Activated naive CD8-positive, alpha-beta T cell treated with anti-CD3 and anti-CD28 coated beads for 36 hours (primary cell): ENCODE results near the gene SLCO2A1. TPM values are rescaled to one million over a fixed set of nuclear protein-coding genes. Genes with fewer than 3 reads are reported as not detected.

ENCODE experiments used
- DNase-seq: peaks from one replicate; pipeline ENCODE4 v3.0.0; 2021
- H3K27ac Mint-ChIP-seq: one replicate; pipeline ENCODE4 v1.8.0; 2022; ENCODE audit warnings: mild to moderate bottlenecking, moderate library complexity, mixed read lengths
- H3K27me3 Mint-ChIP-seq: one replicate; pipeline ENCODE4 v1.8.0; 2022; ENCODE audit warnings: mild to moderate bottlenecking, mixed read lengths
- H3K36me3 Mint-ChIP-seq: one replicate; pipeline ENCODE4 v1.8.0; 2021; ENCODE audit warnings: mild to moderate bottlenecking, mixed read lengths
- H3K4me1 Mint-ChIP-seq: one replicate; pipeline ENCODE4 v1.8.0; 2021; ENCODE audit warnings: mixed read lengths
- H3K4me3 Mint-ChIP-seq: one replicate; pipeline ENCODE4 v1.8.0; 2022; ENCODE audit warnings: mild to moderate bottlenecking, moderate library complexity, mixed read lengths
- H3K9me3 Mint-ChIP-seq: one replicate; pipeline ENCODE4 v1.8.0; 2022; ENCODE audit warnings: mixed read lengths
- total RNA-seq, 2 experiments: library from RNA; stranded (reverse); gene quantifications; one replicate each; pipeline ENCODE4 v1.2.3, GENCODE V29; 2021

Gene SLCO2A1
- total RNA-seq, 2 experiments from 2014 or later: 0.08 TPM; not detected in 1

DNA sequence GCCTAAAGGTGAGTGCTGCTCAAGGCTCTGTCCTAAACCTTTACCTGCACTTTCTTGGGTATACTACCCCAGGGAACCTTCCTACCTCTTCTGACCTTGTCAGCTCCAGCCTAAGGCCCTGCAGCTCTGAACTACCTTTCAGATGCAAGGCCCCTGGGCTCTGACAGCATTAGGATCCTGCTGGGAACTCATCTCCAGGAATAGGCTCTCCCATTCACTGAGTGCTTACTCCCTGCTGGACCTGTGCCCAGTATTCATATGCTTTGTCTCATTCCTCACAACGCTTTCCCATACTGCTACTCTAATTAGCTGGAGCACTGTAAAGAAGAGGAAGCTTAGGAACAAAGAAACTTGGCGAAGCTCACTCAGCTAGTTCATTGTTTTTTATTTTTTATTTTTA, 80.3 kb downstream of the SLCO2A1 start:
- no peaks in the 10 kb centered on the region for H3K9me3 Mint-ChIP-seq
- no peaks in the 10 kb centered on the region for H3K27me3 Mint-ChIP-seq
- H3K36me3 Mint-ChIP-seq: no peaks in the 10 kb centered on the region
- DNase-seq: no peak
- no peak overlapping the region for H3K27ac Mint-ChIP-seq
- H3K4me1 Mint-ChIP-seq: no peaks in the 10 kb centered on the region
- no peak overlapping the region for H3K4me3 Mint-ChIP-seq

DNA sequence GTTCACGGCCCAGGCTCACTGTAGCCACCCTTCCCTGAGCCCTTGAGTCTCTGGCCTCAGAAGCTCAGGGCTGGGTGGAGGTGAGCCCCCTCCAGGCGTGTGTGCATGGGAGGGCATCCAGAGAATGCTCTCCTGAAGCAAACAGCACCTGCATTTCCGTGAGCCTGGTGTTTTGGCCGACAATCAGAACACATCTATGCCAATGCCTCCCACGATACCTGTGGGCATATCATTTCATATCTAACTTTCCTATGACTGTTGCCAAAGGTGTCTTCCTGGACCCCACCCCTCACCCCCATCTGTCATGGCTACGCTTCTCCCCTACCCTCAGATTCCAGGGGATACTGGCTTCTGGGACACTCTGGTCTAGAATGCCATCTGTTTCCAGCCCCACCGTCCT, 80.7 kb downstream of the SLCO2A1 start:
- Mint-ChIP-seq H3K4me3 (no peak overlapping the region), H3K27me3 (peaks cover 1% of the 10 kb centered on the region), H3K4me1 (no peaks in the 10 kb centered on the region), H3K9me3 (no peaks in the 10 kb centered on the region), H3K27ac (no peak overlapping the region), H3K36me3 (no peaks in the 10 kb centered on the region)
- no peak for DNase-seq

DNA sequence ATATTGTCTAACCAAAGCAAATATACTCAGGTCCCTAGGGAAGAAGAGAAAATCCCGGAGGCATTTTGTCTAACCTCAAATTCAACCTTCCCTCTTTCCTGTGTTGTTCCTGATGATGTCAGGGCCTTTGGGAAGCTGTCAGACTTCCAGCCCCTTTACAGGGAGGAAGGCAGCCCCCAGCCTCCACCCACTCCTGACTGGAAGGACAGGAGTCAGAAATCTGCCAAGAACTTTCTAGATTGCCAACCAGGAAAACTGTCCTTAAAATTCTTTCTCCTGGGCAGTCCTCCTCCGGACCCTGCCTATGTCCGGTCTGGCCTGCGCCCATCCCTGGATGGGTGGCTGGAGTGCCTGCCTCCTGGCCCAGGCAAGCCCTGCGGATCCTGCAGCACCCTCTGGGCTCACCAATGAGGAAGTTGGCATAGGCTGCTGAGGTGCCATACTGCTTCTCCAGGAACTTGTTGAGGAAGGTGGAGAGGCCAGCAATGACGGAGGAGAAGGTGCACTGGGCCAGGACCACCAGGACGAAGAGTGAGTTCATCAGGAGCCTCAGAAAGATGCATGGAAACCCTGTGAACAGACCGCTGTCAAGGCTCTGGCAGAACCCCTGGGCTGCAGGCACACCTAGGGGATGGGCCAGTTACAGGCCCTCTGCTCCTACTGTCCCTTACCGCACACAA, 81.5 kb downstream of the SLCO2A1 start:
- no peaks in the 10 kb centered on the region for H3K4me1 Mint-ChIP-seq
- H3K36me3 Mint-ChIP-seq: no peaks in the 10 kb centered on the region

DNA sequence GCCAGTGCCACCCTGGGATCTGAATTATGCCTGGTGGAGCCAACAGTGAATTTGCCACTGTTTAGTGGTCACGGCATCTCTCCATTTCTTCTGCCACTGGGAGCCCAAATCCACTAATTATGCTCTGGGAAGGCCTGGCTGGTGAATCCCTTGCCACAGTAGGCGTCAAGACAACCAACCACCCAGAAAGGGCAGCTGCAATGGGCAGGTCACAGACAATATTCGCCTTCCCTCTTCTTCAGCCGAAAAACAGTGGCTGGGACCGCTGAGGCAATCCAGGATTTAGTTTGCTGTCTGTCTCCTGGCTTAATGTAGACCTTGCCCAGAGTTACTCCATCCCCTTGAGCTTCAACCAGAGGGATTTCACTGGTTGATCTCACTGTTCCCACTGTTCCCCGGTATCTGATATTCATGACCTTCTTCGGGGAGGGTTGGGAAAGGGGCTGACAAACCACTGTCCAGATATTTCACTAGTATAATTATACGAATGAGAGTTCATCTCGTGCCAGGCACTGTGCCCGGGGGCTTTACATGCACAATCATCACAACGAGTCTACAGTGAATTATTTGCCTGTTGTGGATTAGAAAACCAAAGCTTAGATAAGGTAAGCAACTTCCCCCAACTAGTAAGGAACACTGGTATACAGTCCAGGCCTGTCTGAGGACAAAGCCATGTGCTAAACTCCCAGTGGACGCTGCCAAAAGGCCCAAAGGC, 84.2 kb downstream of the SLCO2A1 start:
- DNase-seq: no peak
- H3K27ac Mint-ChIP-seq: no peak overlapping the region
- no peak overlapping the region for H3K4me3 Mint-ChIP-seq
- no peaks in the 10 kb centered on the region for H3K36me3 Mint-ChIP-seq
- no peaks in the 10 kb centered on the region for H3K9me3 Mint-ChIP-seq
- H3K4me1 Mint-ChIP-seq: peaks cover 6% of the 10 kb centered on the region
- peaks cover 3% of the 10 kb centered on the region for H3K27me3 Mint-ChIP-seq

More for the DNA sequence above, 81.5 kb downstream of the SLCO2A1 start:
- Mint-ChIP-seq H3K4me3 (no peak overlapping the region), H3K27me3 (peaks cover 3% of the 10 kb centered on the region), H3K9me3 (no peaks in the 10 kb centered on the region), H3K27ac (no peak overlapping the region)
- no peak for DNase-seq

DNA sequence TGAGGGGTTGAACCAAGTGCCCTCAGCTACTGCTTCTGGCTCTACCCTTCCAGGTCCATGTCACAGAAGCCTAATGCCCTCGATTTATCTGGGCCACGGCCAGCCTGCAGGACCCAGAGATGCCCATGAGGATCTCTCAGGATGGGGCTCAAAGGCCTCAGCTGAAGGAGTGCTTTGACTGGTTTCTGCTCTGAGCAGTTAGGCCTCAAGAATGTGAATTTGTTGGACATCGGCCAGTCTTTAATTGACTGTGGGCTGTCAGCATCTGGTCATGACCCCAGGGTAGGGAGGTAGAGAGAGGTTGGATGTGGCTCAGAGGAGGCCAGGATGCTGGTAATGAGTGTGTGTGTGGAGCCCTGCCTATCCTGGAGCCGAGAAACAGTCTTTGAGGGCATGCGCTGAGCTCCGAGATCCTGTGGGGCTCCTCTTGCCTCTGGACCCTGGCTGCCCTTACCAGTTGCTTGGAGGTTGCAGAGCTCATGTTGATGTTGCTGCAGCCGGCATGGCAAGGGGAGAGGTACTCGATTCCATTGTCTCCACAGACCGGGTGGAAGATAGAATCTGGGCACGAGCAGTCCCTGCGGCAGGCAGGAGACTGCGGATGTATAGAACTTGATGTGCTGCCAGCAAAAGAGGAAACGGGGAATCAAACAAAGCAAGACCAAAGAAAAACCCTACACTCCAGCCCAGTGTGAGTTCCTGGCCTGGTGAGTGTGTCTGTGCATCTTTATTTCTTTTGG, 84.9 kb downstream of the SLCO2A1 start:
- DNase-seq: no peak
- H3K4me1 Mint-ChIP-seq: peaks cover 6% of the 10 kb centered on the region

DNA sequence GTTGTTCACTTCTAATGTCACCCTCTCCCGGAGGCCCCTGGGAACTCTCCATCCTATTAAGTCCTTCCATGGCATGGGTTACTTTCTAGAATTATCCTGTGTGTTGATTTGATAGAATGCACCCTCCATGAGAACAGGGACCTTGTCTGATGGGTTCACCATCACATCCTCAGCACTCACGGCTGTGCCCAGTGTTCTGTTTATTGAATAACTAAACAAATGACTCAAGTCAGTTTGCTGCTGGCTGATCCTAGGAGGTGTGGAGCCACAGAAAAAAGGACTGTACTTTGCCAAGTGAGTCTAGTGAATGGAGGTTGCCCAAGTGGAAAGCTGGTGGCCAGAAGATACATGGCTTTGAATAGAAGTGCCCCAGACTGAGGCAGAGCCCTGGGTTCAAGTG, 85.5 kb downstream of the SLCO2A1 start:
- peaks cover 6% of the 10 kb centered on the region for H3K4me1 Mint-ChIP-seq
- no peak overlapping the region for H3K27ac Mint-ChIP-seq
- H3K4me3 Mint-ChIP-seq: no peak overlapping the region
- H3K9me3 Mint-ChIP-seq: no peaks in the 10 kb centered on the region
- no peak for DNase-seq
- no peaks in the 10 kb centered on the region for H3K36me3 Mint-ChIP-seq
- H3K27me3 Mint-ChIP-seq: peaks cover 3% of the 10 kb centered on the region

More for the DNA sequence above, 84.9 kb downstream of the SLCO2A1 start:
- Mint-ChIP-seq H3K9me3 (no peaks in the 10 kb centered on the region), H3K27me3 (peaks cover 3% of the 10 kb centered on the region), H3K36me3 (no peaks in the 10 kb centered on the region), H3K4me3 (no peak overlapping the region), H3K27ac (no peak overlapping the region)

DNA sequence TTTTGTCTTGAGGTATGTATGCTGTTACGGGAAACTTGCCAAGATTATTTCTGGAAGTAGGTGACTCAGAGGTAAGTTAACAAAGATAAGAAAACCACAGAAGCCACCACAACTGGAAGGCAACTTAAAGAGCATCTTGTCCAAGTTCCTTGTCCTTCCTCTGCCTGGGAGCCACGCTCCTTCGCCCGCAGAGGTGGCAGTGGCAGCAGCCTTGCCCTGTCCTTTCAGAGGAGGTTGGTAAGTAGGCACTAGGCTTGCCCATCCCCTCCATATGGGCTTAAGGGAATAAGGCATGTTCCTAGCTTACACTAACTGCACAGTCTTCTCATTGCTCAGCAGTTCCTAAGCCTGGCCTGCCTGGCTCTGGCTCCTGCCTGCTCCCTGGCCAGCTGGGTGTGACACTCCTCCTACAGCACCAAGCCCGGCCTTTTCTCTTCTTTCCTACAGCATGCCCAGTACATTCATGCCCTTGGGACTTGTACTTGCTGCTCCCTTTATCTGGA, 86.0 kb downstream of the SLCO2A1 start:
- H3K27me3 Mint-ChIP-seq: peaks cover 3% of the 10 kb centered on the region
- H3K36me3 Mint-ChIP-seq: no peaks in the 10 kb centered on the region

DNA sequence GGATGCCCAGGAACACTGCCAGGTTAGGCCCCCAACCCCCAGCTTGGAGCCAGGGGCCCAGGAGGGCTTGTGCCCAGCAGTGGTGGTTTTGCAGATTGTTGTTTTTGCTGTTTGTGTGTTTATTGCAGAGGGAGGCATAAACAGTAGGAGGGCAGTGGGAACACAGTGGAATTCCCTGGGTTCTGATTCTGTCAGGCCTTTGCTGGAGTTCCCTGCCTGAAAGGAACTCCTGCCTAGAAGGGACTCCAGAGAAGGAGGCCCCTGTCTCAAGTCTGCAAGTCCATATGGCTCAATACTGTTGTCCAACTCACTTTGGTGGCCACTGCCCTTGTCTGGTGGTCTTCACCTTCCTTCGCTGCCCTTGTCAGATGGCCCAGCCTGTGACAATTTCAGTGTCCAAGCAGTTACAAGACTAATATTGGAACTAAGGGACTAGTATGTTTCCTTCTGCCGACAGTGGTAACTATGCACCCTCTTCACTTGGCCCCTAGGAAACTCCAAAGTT, 86.6 kb downstream of the SLCO2A1 start:
- no peaks in the 10 kb centered on the region for H3K9me3 Mint-ChIP-seq
- no peak overlapping the region for H3K27ac Mint-ChIP-seq
- peaks cover 6% of the 10 kb centered on the region for H3K4me1 Mint-ChIP-seq
- no peaks in the 10 kb centered on the region for H3K36me3 Mint-ChIP-seq
- no peak for DNase-seq
- H3K4me3 Mint-ChIP-seq: no peak overlapping the region
- peaks cover 3% of the 10 kb centered on the region for H3K27me3 Mint-ChIP-seq

More for the DNA sequence above, 86.0 kb downstream of the SLCO2A1 start:
- H3K4me3 Mint-ChIP-seq: no peak overlapping the region
- no peak overlapping the region for H3K27ac Mint-ChIP-seq
- H3K4me1 Mint-ChIP-seq: peaks cover 6% of the 10 kb centered on the region
- no peak for DNase-seq
- no peaks in the 10 kb centered on the region for H3K9me3 Mint-ChIP-seq

- peaks cover 6% of the 10 kb centered on the region for H3K4me1 Mint-ChIP-seq
- no peaks in the 10 kb centered on the region for H3K9me3 Mint-ChIP-seq
- no peak overlapping the region for H3K27ac Mint-ChIP-seq
- H3K27me3 Mint-ChIP-seq: peaks cover 3% of the 10 kb centered on the region
- no peak overlapping the region for H3K4me3 Mint-ChIP-seq
- no peak for DNase-seq
- no peaks in the 10 kb centered on the region for H3K36me3 Mint-ChIP-seq
Measured at GRCh38 chr3:133941415-133941821, 88.3 kb downstream of the SLCO2A1 start.

- H3K4me3 Mint-ChIP-seq: no peak overlapping the region
- no peaks in the 10 kb centered on the region for H3K9me3 Mint-ChIP-seq
- H3K4me1 Mint-ChIP-seq: peaks cover 6% of the 10 kb centered on the region
- H3K27me3 Mint-ChIP-seq: peaks cover 3% of the 10 kb centered on the region
- H3K27ac Mint-ChIP-seq: no peak overlapping the region
- no peaks in the 10 kb centered on the region for H3K36me3 Mint-ChIP-seq
- no peak for DNase-seq
Measured at GRCh38 chr3:133940536-133940935, 89.2 kb downstream of the SLCO2A1 start.

DNA sequence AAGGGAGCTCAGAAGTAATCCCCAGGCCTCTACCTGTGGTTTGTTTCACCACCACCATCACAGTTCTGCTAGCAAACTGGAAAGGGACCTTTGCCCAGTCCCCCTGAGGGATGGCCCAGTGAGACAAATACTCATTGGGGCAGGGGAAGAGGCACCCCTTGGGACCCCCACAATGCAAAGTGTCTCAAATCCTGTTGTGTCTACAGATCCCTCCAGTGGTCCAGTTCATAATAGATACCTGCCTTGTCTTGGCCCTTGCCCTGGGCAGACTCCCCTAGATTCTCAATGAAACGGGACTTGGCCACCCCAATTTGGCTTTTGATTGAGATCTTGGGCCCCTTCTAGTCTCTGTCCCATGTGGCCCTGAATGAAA, 90.3 kb downstream of the SLCO2A1 start:
- H3K27me3 Mint-ChIP-seq: peaks cover 3% of the 10 kb centered on the region
- DNase-seq: no peak
- H3K4me3 Mint-ChIP-seq: no peak overlapping the region
- peaks cover 6% of the 10 kb centered on the region for H3K4me1 Mint-ChIP-seq
- no peak overlapping the region for H3K27ac Mint-ChIP-seq
- H3K36me3 Mint-ChIP-seq: no peaks in the 10 kb centered on the region
- H3K9me3 Mint-ChIP-seq: no peaks in the 10 kb centered on the region

GRCh38 chr3:133938770-133939462, 90.8 kb downstream of the SLCO2A1 start:
- no peaks in the 10 kb centered on the region for H3K36me3 Mint-ChIP-seq
- H3K27ac Mint-ChIP-seq: no peak overlapping the region
- H3K4me1 Mint-ChIP-seq: peaks cover 6% of the 10 kb centered on the region
- no peak for DNase-seq
- H3K27me3 Mint-ChIP-seq: peaks cover 1% of the 10 kb centered on the region
- H3K4me3 Mint-ChIP-seq: no peak overlapping the region
- no peaks in the 10 kb centered on the region for H3K9me3 Mint-ChIP-seq

GRCh38 chr3:133937756-133938601, 91.7 kb downstream of the SLCO2A1 start:
- no peak overlapping the region for H3K27ac Mint-ChIP-seq
- H3K9me3 Mint-ChIP-seq: no peaks in the 10 kb centered on the region
- DNase-seq: no peak
- H3K4me1 Mint-ChIP-seq: peaks cover 6% of the 10 kb centered on the region
- H3K27me3 Mint-ChIP-seq: no peaks in the 10 kb centered on the region
- H3K4me3 Mint-ChIP-seq: no peak overlapping the region
- H3K36me3 Mint-ChIP-seq: no peaks in the 10 kb centered on the region
